CD4-positive, CD25-positive, alpha-beta regulatory T cell (primary cell): ENCODE measurements around the gene CASS4. TPM values are rescaled to one million over a fixed set of nuclear protein-coding genes. Genes with fewer than 3 reads are reported as not detected.

Experiments
- ATAC-seq, 2 donors: fragments of 150-1000 bp; cut with Tn5 transposase; one replicate each; pipeline ENCODE4 v1.10.0; 2021; ENCODE audit warnings: low read depth in 2 of 2, moderate number of reproducible peaks in 2 of 2, moderate library complexity in 1 of 2
- DNase-seq, 3 donors: peaks; one replicate each; pipeline versions ENCODE4 v3.0.0 to v3.0.0-alpha.2; 2012 to 2022; ENCODE audit warnings: mixed read lengths in 1 of 3
- H3K27ac ChIP-seq: one replicate; pipeline ENCODE4 v1.7.0; 2013; ENCODE audit warnings: mild to moderate bottlenecking, low read length; ENCODE audit not compliant: insufficient read depth, poor library complexity, severe bottlenecking
- H3K27me3 ChIP-seq: one replicate; pipeline ENCODE4 v1.7.0; 2013; ENCODE audit warnings: low read length; ENCODE audit not compliant: control insufficient read depth, insufficient read depth
- H3K36me3 ChIP-seq: one replicate; pipeline ENCODE4 v1.7.0; 2013; ENCODE audit warnings: mild to moderate bottlenecking, low read length, moderate library complexity; ENCODE audit not compliant: control insufficient read depth, insufficient read depth
- H3K4me1 ChIP-seq: 2 replicates; pipeline ENCODE4 v1.7.0; 2013; ENCODE audit warnings: mild to moderate bottlenecking, low read length; ENCODE audit not compliant: insufficient read depth, control insufficient read depth, poor library complexity, severe bottlenecking
- H3K4me3 ChIP-seq: one replicate; pipeline ENCODE4 v1.7.0; 2013; ENCODE audit warnings: low read depth, mild to moderate bottlenecking, low read length, moderate library complexity
- H3K9me3 ChIP-seq, 2 experiments: 1 replicate in 1 of 2; 2 replicates in 1 of 2; pipeline ENCODE4 v1.7.0; 2013; ENCODE audit warnings: low read length in 2 of 2, mild to moderate bottlenecking in 1 of 2, moderate library complexity in 1 of 2; ENCODE audit not compliant: control insufficient read depth in 2 of 2
- H3K27ac Mint-ChIP-seq, 3 donors: one replicate each; pipeline ENCODE4 v1.8.0; 2020 to 2022; ENCODE audit warnings: mild to moderate bottlenecking in 3 of 3, mixed read lengths in 3 of 3, moderate library complexity in 2 of 3
- H3K27me3 Mint-ChIP-seq: one replicate; pipeline ENCODE4 v1.8.0; 2022; ENCODE audit warnings: mild to moderate bottlenecking, mixed read lengths
- H3K36me3 Mint-ChIP-seq: one replicate; pipeline ENCODE4 v1.8.0; 2020; ENCODE audit warnings: mixed read lengths
- H3K4me1 Mint-ChIP-seq, 4 donors: one replicate each; pipeline ENCODE4 v1.8.0; 2020 to 2022; ENCODE audit warnings: mixed read lengths in 4 of 4, mild to moderate bottlenecking in 1 of 4
- H3K4me3 Mint-ChIP-seq, 4 donors: one replicate each; pipeline ENCODE4 v1.8.0; 2020 to 2022; ENCODE audit warnings: mild to moderate bottlenecking in 4 of 4, mixed read lengths in 4 of 4, moderate library complexity in 3 of 4
- H3K9me3 Mint-ChIP-seq, 7 donors: one replicate each; pipeline ENCODE4 v1.8.0; 2020 to 2022; ENCODE audit warnings: mixed read lengths in 7 of 7, mild to moderate bottlenecking in 3 of 7, moderate library complexity in 2 of 7
- polyA plus RNA-seq, 4 donors: library from polyadenylated mRNA; unstranded; fragments of 300-500 nt; fragmentation: Illumina TruSeq; gene quantifications; one replicate each; pipeline ENCODE4 v1.2.3, GENCODE V29; 2021
- total RNA-seq: library from RNA; stranded (reverse); gene quantifications from one replicate; pipeline ENCODE4 v1.2.3, GENCODE V29; 2022

The CASS4 gene
- total and polyA plus RNA-seq, 5 donors from 2014 or later = 0.96 to 9.8 (median 3.8) TPM

GRCh38 chr20:56372850-56373249, 39.2 kb upstream of the CASS4 start:
- Histone ChIP-seq H3K4me3 (peak overlapping the region; percentile 7), H3K4me1 (peaks cover 22% of the 10 kb centered on the region), H3K9me3 (no peaks in the 10 kb centered on the region), H3K36me3 (peaks cover 2% of the 10 kb centered on the region), H3K27ac (peak overlapping the region; percentile 39), H3K27me3 (no peaks in the 10 kb centered on the region)
- ATAC-seq = peak; percentile 34 to 39
- Mint-ChIP-seq H3K36me3 (peaks cover 21% of the 10 kb centered on the region), H3K27ac (peak overlapping the region; percentile 22 to 68 (median 39)), H3K4me3 (peak overlapping the region in 1 of 4 donors; percentile 29), H3K27me3 (no peaks in the 10 kb centered on the region), H3K9me3 (no peaks in the 10 kb centered on the region), H3K4me1 (peaks cover 14 to 39% (median 20%) of the 10 kb centered on the region in 4 donors)
- DNase-seq = peak in 1 of 3 donors; percentile 12

GRCh38 chr20:56373942-56374341, 38.1 kb upstream of the CASS4 start:
- peaks cover 16% of the 10 kb centered on the region for H3K36me3 Mint-ChIP-seq
- H3K36me3 ChIP-seq = peaks cover 2% of the 10 kb centered on the region
- peaks cover 14 to 39% (median 23%) of the 10 kb centered on the region in 4 donors for H3K4me1 Mint-ChIP-seq
- H3K9me3 Mint-ChIP-seq = no peaks in the 10 kb centered on the region
- H3K27ac ChIP-seq = peak overlapping the region; percentile 29
- DNase-seq = peak in 2 of 3 donors; percentile 30 to 51
- peak overlapping the region; percentile 66 for H3K4me3 ChIP-seq
- H3K27me3 ChIP-seq = no peaks in the 10 kb centered on the region
- H3K4me1 ChIP-seq = peaks cover 22% of the 10 kb centered on the region
- no peaks in the 10 kb centered on the region for H3K27me3 Mint-ChIP-seq
- ATAC-seq = peak; percentile 74 to 83
- no peaks in the 10 kb centered on the region for H3K9me3 ChIP-seq
- H3K27ac Mint-ChIP-seq = peak overlapping the region; percentile 20 to 45 (median 22)
- peak overlapping the region in 2 of 4 donors; percentile 44 to 54 for H3K4me3 Mint-ChIP-seq

GRCh38 chr20:56376331-56376730, 35.7 kb upstream of the CASS4 start:
- no peaks in the 10 kb centered on the region for H3K9me3 ChIP-seq
- DNase-seq (no peak), ATAC-seq (no peak)
- no peaks in the 10 kb centered on the region for H3K27me3 Mint-ChIP-seq
- no peak overlapping the region for H3K27ac ChIP-seq
- H3K4me3 ChIP-seq = peak overlapping the region; percentile 22
- H3K27me3 ChIP-seq = no peaks in the 10 kb centered on the region
- H3K9me3 Mint-ChIP-seq = no peaks in the 10 kb centered on the region
- H3K4me3 Mint-ChIP-seq = no peak overlapping the region
- H3K4me1 ChIP-seq = peaks cover 22% of the 10 kb centered on the region
- H3K4me1 Mint-ChIP-seq = peaks cover 14 to 48% (median 23%) of the 10 kb centered on the region in 4 donors
- H3K36me3 Mint-ChIP-seq = peaks cover 7% of the 10 kb centered on the region
- H3K27ac Mint-ChIP-seq = peak overlapping the region; percentile 22 to 71 (median 30)
- no peaks in the 10 kb centered on the region for H3K36me3 ChIP-seq

GRCh38 chr20:56378386-56378785, 33.7 kb upstream of the CASS4 start:
- Mint-ChIP-seq H3K4me3 (no peak overlapping the region), H3K4me1 (peaks cover 8 to 51% (median 18%) of the 10 kb centered on the region in 4 donors), H3K27me3 (no peaks in the 10 kb centered on the region), H3K36me3 (peaks cover 7% of the 10 kb centered on the region), H3K9me3 (no peaks in the 10 kb centered on the region), H3K27ac (peak overlapping the region in 2 of 3 donors; percentile 15 to 75)
- peaks cover 12% of the 10 kb centered on the region for H3K4me1 ChIP-seq
- H3K27me3 ChIP-seq = no peaks in the 10 kb centered on the region
- no peaks in the 10 kb centered on the region for H3K9me3 ChIP-seq
- no peaks in the 10 kb centered on the region for H3K36me3 ChIP-seq
- no peak for ATAC-seq
- no peak overlapping the region for H3K4me3 ChIP-seq
- H3K27ac ChIP-seq = no peak overlapping the region
- no peak for DNase-seq

GRCh38 chr20:56380375-56380774, 31.7 kb upstream of the CASS4 start:
- H3K4me3 ChIP-seq = no peak overlapping the region
- Mint-ChIP-seq H3K27ac (peak overlapping the region in 1 of 3 donors; percentile 14), H3K27me3 (no peaks in the 10 kb centered on the region), H3K36me3 (peaks cover 12% of the 10 kb centered on the region), H3K4me1 (peaks cover 7 to 50% (median 14%) of the 10 kb centered on the region in 4 donors), H3K4me3 (no peak overlapping the region), H3K9me3 (no peaks in the 10 kb centered on the region)
- H3K27ac ChIP-seq = no peak overlapping the region
- no peaks in the 10 kb centered on the region for H3K36me3 ChIP-seq
- peaks cover 6% of the 10 kb centered on the region for H3K4me1 ChIP-seq
- H3K27me3 ChIP-seq = no peaks in the 10 kb centered on the region
- ATAC-seq (no peak), DNase-seq (no peak)
- H3K9me3 ChIP-seq = no peaks in the 10 kb centered on the region

DNA sequence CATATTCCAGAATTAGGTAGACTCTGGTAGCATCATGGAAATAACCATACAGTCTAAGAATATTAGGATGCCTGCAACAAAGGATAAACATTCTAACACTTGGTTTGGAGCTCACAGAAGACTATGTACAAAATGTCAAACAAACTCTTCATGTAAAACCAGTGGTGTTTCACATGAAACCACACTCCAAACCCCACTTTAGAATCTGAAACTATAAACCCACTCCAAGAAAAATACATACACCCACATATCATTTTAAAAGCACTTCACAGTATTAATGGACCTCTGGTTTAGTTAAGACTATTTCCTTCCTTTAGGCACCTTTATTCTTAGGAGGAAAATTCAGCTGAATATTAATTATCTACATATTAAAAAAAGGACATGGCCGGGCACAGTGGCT, 30.6 kb upstream of the CASS4 start:
- ATAC-seq = no peak
- Mint-ChIP-seq H3K27me3 (no peaks in the 10 kb centered on the region), H3K27ac (peak overlapping the region in 1 of 3 donors; percentile 67), H3K4me3 (no peak overlapping the region), H3K9me3 (no peaks in the 10 kb centered on the region), H3K36me3 (peaks cover 13% of the 10 kb centered on the region), H3K4me1 (peaks cover 0 to 38% (median 5%) of the 10 kb centered on the region in 4 donors)
- Histone ChIP-seq H3K27ac (no peak overlapping the region), H3K4me3 (no peak overlapping the region), H3K9me3 (no peaks in the 10 kb centered on the region), H3K36me3 (peaks cover 5% of the 10 kb centered on the region), H3K4me1 (no peaks in the 10 kb centered on the region), H3K27me3 (no peaks in the 10 kb centered on the region)
- no peak for DNase-seq

- no peak for ATAC-seq
- Histone ChIP-seq H3K9me3 (no peaks in the 10 kb centered on the region), H3K27me3 (no peaks in the 10 kb centered on the region), H3K27ac (no peak overlapping the region), H3K36me3 (peaks cover 5% of the 10 kb centered on the region), H3K4me1 (no peaks in the 10 kb centered on the region), H3K4me3 (no peak overlapping the region)
- H3K4me3 Mint-ChIP-seq = no peak overlapping the region
- H3K4me1 Mint-ChIP-seq = peaks cover 0 to 29% (median 4%) of the 10 kb centered on the region in 4 donors
- H3K27ac Mint-ChIP-seq = peak overlapping the region in 1 of 3 donors; percentile 56
- H3K9me3 Mint-ChIP-seq = no peaks in the 10 kb centered on the region
- H3K27me3 Mint-ChIP-seq = no peaks in the 10 kb centered on the region
- no peak for DNase-seq
- peaks cover 12% of the 10 kb centered on the region for H3K36me3 Mint-ChIP-seq
These were observed 29.4 kb upstream of the CASS4 start for GRCh38 chr20:56382696-56383095.

DNA sequence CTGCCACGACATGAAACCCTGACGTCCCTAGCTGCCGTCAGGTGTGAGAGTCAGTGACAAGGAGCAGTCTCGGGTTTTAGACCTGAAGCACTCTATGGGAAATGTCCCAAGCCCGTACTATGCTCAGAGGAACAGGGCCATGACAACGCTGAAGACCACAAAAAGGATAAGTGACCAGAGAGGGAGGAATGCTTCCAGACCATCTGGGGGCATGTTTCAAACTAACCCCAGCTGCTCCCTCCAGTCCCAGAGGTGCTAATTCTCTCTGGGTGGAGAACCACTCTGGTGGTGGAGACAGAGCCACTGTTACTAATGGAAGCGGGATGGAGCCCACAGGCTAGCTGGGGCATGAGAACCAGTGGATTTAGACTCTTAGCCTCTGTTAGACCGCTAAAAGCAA, 28.7 kb upstream of the CASS4 start:
- H3K36me3 Mint-ChIP-seq = peaks cover 12% of the 10 kb centered on the region
- H3K4me1 ChIP-seq = no peaks in the 10 kb centered on the region
- H3K27ac Mint-ChIP-seq = no peak overlapping the region

More for the DNA sequence above, 28.7 kb upstream of the CASS4 start:
- H3K9me3 Mint-ChIP-seq = no peaks in the 10 kb centered on the region
- Histone ChIP-seq H3K9me3 (no peaks in the 10 kb centered on the region), H3K27ac (no peak overlapping the region), H3K27me3 (no peaks in the 10 kb centered on the region), H3K4me3 (no peak overlapping the region), H3K36me3 (peaks cover 5% of the 10 kb centered on the region)
- no peak for DNase-seq
- ATAC-seq = no peak
- H3K27me3 Mint-ChIP-seq = no peaks in the 10 kb centered on the region
- H3K4me1 Mint-ChIP-seq = peaks cover 0 to 29% (median 4%) of the 10 kb centered on the region in 4 donors
- no peak overlapping the region for H3K4me3 Mint-ChIP-seq
